Measurements from ENCODE around the gene UCN. TPM values are rescaled to one million over a fixed set of nuclear protein-coding genes. Genes with fewer than 3 reads are reported as not detected.
"Not testable (repeated sequence)": the region's sequence is repeated elsewhere in the genome, so short reads cannot be mapped to it uniquely, and the experiment has no call there.

The UCN gene
- total RNA-seq, 3 donors from 2014 or later (not counting 1 experiment from before 2014, with no cell fraction given): 1.6 to 3.6 (median 2.4) TPM

DNA sequence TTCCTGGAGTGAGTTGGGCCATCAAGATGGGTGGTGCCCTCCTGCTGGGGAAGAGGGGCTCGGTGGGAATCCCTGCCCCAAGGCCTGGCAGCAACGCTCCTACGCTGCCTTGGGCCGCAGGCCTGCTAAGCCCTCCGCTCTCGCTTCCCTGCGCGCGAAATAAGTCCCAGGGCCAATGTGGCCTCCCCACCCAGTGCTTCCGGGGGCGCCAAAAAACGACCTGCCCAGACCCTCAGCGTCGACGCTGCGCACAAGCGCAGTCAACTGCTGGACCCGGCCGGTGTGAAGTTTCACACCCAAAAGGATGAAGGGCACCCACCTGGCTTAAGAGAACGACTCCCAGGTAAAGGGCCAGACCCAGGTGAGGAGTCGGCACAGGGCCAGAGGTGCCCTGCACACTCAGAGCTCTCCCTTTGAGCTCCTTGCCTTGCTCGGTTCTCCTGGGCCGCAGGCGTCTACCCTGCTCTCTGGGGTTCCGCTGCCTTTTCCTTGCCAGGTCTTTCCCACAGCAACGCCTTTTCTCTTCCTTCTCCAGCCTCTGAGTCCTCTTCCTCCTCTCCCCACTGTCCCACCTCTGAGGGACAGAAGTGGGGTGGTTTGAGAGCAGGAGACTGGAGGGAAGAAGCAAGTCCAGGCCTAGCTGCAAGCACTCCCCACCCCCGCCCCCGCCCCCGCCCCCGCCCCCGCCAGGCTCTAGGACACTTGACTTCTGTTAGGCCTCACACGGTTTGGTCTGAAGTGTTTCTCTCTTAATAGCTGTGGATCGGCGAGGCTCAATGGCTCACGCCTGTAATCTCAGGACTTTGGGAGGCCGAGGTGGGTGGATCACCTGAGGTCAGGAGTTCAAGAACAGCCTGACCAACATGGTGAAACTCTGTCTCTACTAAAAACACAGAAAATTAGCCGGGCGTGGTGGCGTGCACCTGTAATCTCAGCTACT is 32.8 kb downstream of the UCN start, which contains the start of gene DNAJC5G:
DNAJC5G (plus strand) TSS at position 223 of the 940 bp plus-strand sequence. CDS start 1,296 bp downstream, outside the sequence.
- H3K36me3 Mint-ChIP-seq: no peaks in the 10 kb centered on the region
- peaks cover 0 to 8% of the 10 kb centered on the region in 2 donors for H3K4me1 Mint-ChIP-seq
- intact Hi-C loops (cut with micrococcal nuclease): no loop called here
- no peaks in the 10 kb centered on the region for H3K9me3 ChIP-seq (ENCODE audit: control insufficient read depth, insufficient read depth, low read length)
- TF ChIP-seq, protein P1, sequence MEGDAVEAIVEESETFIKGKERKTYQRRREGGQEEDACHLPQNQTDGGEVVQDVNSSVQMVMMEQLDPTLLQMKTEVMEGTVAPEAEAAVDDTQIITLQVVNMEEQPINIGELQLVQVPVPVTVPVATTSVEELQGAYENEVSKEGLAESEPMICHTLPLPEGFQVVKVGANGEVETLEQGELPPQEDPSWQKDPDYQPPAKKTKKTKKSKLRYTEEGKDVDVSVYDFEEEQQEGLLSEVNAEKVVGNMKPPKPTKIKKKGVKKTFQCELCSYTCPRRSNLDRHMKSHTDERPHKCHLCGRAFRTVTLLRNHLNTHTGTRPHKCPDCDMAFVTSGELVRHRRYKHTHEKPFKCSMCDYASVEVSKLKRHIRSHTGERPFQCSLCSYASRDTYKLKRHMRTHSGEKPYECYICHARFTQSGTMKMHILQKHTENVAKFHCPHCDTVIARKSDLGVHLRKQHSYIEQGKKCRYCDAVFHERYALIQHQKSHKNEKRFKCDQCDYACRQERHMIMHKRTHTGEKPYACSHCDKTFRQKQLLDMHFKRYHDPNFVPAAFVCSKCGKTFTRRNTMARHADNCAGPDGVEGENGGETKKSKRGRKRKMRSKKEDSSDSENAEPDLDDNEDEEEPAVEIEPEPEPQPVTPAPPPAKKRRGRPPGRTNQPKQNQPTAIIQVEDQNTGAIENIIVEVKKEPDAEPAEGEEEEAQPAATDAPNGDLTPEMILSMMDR (IDR thresholded peaks at IDR 0.05): no peak
- no peaks in the 10 kb centered on the region for H3K36me3 ChIP-seq (ENCODE audit: control insufficient read depth, insufficient read depth, low read length)
- H3K4me3 ChIP-seq (ENCODE audit: low read length): no peak within 1 kb of the TSS
- no peaks in the 10 kb centered on the region for H3K27me3 ChIP-seq (ENCODE audit: control insufficient read depth, insufficient read depth, low read length)
- no peaks in the 10 kb centered on the region for H3K9me3 Mint-ChIP-seq
- ATAC-seq: no peak
- H3K27ac Mint-ChIP-seq: no peak within 1 kb of the TSS
- H3K4me1 ChIP-seq (ENCODE audit: control insufficient read depth, insufficient read depth, low read length): no peaks in the 10 kb centered on the region
- no peak within 1 kb of the TSS for H3K27ac ChIP-seq (ENCODE audit: low read length)
- H3K27me3 Mint-ChIP-seq (ENCODE audit: low read depth in 2 of 2): peaks cover 15 to 17% of the 10 kb centered on the region in 2 donors
- 90% methylated on average over 39 of the region's 39 CpGs for WGBS (ENCODE audit: insufficient coverage)
- no peak for DNase-seq
- no peak within 1 kb of the TSS for H3K4me3 Mint-ChIP-seq

DNA sequence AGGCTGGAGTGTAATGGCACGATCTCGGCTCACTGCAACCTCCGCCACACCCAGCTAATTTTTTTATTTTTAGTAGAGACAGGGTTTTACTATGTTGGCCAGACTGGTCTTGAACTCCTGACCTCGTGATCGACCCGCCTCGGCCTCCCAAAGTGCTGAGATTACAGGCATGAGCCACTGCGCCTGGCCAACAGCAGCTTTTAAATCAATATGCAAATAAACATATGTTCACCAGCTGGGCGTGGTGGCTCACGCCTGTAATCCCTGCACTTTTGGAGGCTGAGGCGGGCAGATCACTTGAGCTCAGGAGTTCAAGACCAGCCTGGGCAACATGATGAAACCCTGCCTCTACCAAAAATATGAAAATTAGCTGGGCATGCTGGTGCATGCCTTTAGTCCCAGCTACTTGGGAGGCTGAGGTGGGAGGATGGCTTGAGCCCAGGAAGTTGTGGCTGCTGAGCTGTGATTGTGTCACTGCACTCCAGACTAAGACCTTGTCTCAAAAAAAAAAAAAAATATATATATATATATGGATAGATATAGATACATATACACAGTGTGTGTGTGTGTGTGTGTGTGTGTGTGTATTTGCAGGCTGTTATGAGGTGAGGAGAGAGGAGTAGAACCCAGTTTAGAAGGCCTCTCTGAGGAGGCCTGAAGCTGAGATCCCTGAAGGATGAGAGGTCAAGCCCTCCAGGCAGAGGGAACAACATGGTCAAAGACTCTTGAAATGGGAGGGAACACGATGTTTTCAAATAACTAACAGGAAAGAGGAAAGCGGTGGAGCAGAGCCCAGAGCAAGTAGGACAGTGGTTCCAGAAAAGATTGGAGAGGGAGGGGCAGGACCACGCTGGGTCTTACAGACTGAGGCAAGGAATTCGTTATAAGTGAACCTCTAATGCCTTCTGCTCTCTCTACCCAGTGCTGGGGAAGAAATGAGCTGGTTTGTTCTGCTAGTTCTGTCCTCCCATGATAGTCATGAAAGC is 35.4 kb downstream of the UCN start:
- H3K4me1 Mint-ChIP-seq; H3K4me3 Mint-ChIP-seq; H3K4me3 ChIP-seq (ENCODE audit: low read length); H3K27me3 ChIP-seq (ENCODE audit: control insufficient read depth, insufficient read depth, low read length); DNase-seq; H3K9me3 Mint-ChIP-seq; intact Hi-C loops (cut with micrococcal nuclease); H3K36me3 Mint-ChIP-seq; ATAC-seq; H3K4me1 ChIP-seq (ENCODE audit: control insufficient read depth, insufficient read depth, low read length); H3K36me3 ChIP-seq (ENCODE audit: control insufficient read depth, insufficient read depth, low read length); H3K27ac Mint-ChIP-seq; H3K27ac ChIP-seq (ENCODE audit: low read length); H3K9me3 ChIP-seq (ENCODE audit: control insufficient read depth, insufficient read depth, low read length): not testable (repeated sequence)
- 89% methylated on average over 15 of the region's 15 CpGs for WGBS (ENCODE audit: insufficient coverage)
- peaks cover 17 to 21% of the 10 kb centered on the region in 2 donors for H3K27me3 Mint-ChIP-seq (ENCODE audit: low read depth in 2 of 2)

DNA sequence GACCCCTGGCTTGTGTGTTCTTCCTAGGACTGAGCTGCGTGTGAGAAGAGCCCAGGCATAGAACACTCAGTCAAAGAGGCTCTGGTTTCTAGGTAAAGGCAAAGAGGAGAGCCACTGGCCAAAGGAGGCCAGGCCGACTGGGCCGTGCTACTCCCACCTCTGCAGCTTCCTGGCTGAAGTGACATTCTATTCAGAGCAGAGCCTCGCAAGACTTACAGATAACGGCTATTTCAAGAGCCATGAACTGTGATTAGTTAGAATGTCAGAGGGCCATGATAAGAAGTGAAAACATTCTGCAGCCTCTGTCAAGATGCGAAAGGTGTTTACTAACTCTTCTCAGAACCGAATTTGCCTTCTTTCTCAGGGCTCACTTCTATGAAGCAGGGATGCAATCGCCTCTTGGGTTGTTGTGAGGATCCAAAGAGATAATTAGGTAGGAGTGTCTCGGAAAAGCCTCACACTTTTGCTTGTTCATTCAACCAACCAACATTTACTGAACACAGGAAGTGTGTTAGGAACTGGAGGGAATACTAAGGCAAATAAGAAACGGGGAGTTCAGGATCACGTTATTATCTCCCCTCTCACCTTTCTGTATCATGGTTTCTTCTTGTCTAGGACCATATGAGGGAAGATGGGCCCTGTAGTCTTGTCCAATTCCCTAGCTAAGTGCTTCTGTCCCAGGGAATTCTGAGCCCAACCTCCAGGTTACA is 36.5 kb downstream of the UCN start:
- H3K27me3 ChIP-seq (ENCODE audit: control insufficient read depth, insufficient read depth, low read length): no peaks in the 10 kb centered on the region
- no peak overlapping the region for H3K4me3 ChIP-seq (ENCODE audit: low read length)
- H3K27me3 Mint-ChIP-seq (ENCODE audit: low read depth in 2 of 2): peaks cover 13 to 15% of the 10 kb centered on the region in 2 donors
- intact Hi-C loops (cut with micrococcal nuclease): no loop called here
- H3K4me1 ChIP-seq (ENCODE audit: control insufficient read depth, insufficient read depth, low read length): no peaks in the 10 kb centered on the region
- WGBS (ENCODE audit: insufficient coverage): 92% methylated on average over 8 of the region's 11 CpGs
- H3K4me3 Mint-ChIP-seq: no peak overlapping the region
- H3K36me3 Mint-ChIP-seq: no peaks in the 10 kb centered on the region
- H3K36me3 ChIP-seq (ENCODE audit: control insufficient read depth, insufficient read depth, low read length): no peaks in the 10 kb centered on the region
- no peaks in the 10 kb centered on the region for H3K9me3 Mint-ChIP-seq
- no peaks in the 10 kb centered on the region for H3K4me1 Mint-ChIP-seq
- TF ChIP-seq, protein P1 (IDR thresholded peaks at IDR 0.05): no peak
- no peak overlapping the region for H3K27ac Mint-ChIP-seq
- H3K27ac ChIP-seq (ENCODE audit: low read length): no peak overlapping the region
- H3K9me3 ChIP-seq (ENCODE audit: control insufficient read depth, insufficient read depth, low read length): no peaks in the 10 kb centered on the region
- no peak for ATAC-seq
- DNase-seq: no peak

Measured in natural killer cell (primary cell).